SK-N-SH treated with all-trans-retinoic acid at 6 μM for 48 hours (cell line): ENCODE data around the gene PLD2.

ENCODE experiments used
- ATAC-seq: fragments of 200-7000 bp; cut with Tn5 transposase; 3 replicates; pipeline ENCODE4 v1.9.1; 2020; ENCODE audit warnings: mild to moderate bottlenecking, moderate library complexity
- ARNTL ChIP-seq: fragments of 450-650 bp; formaldehyde crosslinking; IDR thresholded peaks from 2 replicates; pipeline ENCODE4 v1.5.0; 2020; ENCODE audit warnings: low read depth, mild to moderate bottlenecking, moderate library complexity, borderline replicate concordance
- BACH2 ChIP-seq: fragments of 250-450 bp; sonication (Bioruptor Pico); IDR thresholded peaks from 2 replicates; pipeline ENCODE4 v1.9.0; 2021; ENCODE audit warnings: mild to moderate bottlenecking, borderline replicate concordance
- CREB5 ChIP-seq: fragments of 250-450 bp; sonication (Bioruptor Pico); IDR thresholded peaks from 2 replicates; pipeline ENCODE4 v1.5.1; 2020; ENCODE audit warnings: low read depth, mild to moderate bottlenecking, moderate library complexity
- CSDC2 ChIP-seq: fragments of 250-450 bp; sonication (Bioruptor Pico); IDR thresholded peaks from 2 replicates; pipeline ENCODE4 v1.5.0; 2020; ENCODE audit warnings: mild to moderate bottlenecking, moderate library complexity
- CSRNP3 ChIP-seq: fragments of 250-450 bp; sonication (Bioruptor Pico); IDR thresholded peaks from 2 replicates; pipeline ENCODE4 v1.5.1; 2021; ENCODE audit warnings: mild to moderate bottlenecking, moderate library complexity
- ESRRG ChIP-seq: fragments of 250-450 bp; sonication (Bioruptor Pico); IDR thresholded peaks from 2 replicates; pipeline ENCODE4 v1.6.1; 2021; ENCODE audit warnings: mild to moderate bottlenecking
- ISL1 ChIP-seq: fragments of 250-450 bp; sonication (Bioruptor Pico); IDR thresholded peaks from 2 replicates; pipeline ENCODE4 v2.1.2; 2022; ENCODE audit warnings: mild to moderate bottlenecking, moderate library complexity
- OSR1 ChIP-seq: fragments of 250-450 bp; sonication (Bioruptor Pico); IDR thresholded peaks from 2 replicates; pipeline ENCODE4 v1.8.0; 2022; ENCODE audit warnings: moderate library complexity, mild to moderate bottlenecking, inconsistent platforms
- POU6F1 ChIP-seq: fragments of 250-450 bp; sonication (Bioruptor Pico); IDR thresholded peaks from 2 replicates; pipeline ENCODE4 v1.8.0; 2021; ENCODE audit warnings: low read depth, mild to moderate bottlenecking, moderate library complexity, borderline replicate concordance
- PPARA ChIP-seq: fragments of 250-450 bp; sonication (Bioruptor Pico); IDR thresholded peaks from 2 replicates; pipeline ENCODE4 v1.5.0; 2020; ENCODE audit warnings: mild to moderate bottlenecking, borderline replicate concordance
- RARB ChIP-seq: fragments of 250-450 bp; sonication (Bioruptor Pico); IDR thresholded peaks from 2 replicates; pipeline ENCODE4 v1.8.0; 2021; ENCODE audit warnings: mild to moderate bottlenecking, moderate library complexity
- TCF4 ChIP-seq: fragments of 250-450 bp; sonication (Bioruptor Pico); IDR thresholded peaks from 2 replicates; pipeline ENCODE4 v1.8.0; 2021; ENCODE audit warnings: mild to moderate bottlenecking, moderate library complexity, borderline replicate concordance
- TOX ChIP-seq: fragments of 250-450 bp; sonication (Bioruptor Pico); IDR thresholded peaks from 2 replicates; pipeline ENCODE4 v1.8.0; 2021; ENCODE audit warnings: mild to moderate bottlenecking, moderate library complexity, borderline replicate concordance
- TSHZ2 ChIP-seq: fragments of 250-450 bp; sonication (Bioruptor Pico); IDR thresholded peaks from 2 replicates; pipeline ENCODE4 v1.5.0; 2020; ENCODE audit warnings: mild to moderate bottlenecking, moderate library complexity
- ZC3H10 ChIP-seq: fragments of 250-450 bp; sonication (Bioruptor Pico); IDR thresholded peaks from 2 replicates; pipeline ENCODE4 v1.5.1; 2021; ENCODE audit warnings: mild to moderate bottlenecking, moderate library complexity
- ZFP3 ChIP-seq: fragments of 250-450 bp; sonication (Bioruptor Pico); IDR thresholded peaks from 2 replicates; pipeline ENCODE4 v1.5.0; 2020; ENCODE audit warnings: mild to moderate bottlenecking, moderate library complexity
- ZFP30 ChIP-seq: fragments of 450-650 bp; formaldehyde crosslinking; IDR thresholded peaks from 2 replicates; pipeline ENCODE4 v1.5.0; 2022; ENCODE audit warnings: mild to moderate bottlenecking, moderate library complexity
- ZNF565 ChIP-seq: fragments of 450-650 bp; formaldehyde crosslinking; conservative IDR thresholded peaks from 2 replicates; pipeline ENCODE4 v1.5.0; 2020; ENCODE audit warnings: low read depth, mild to moderate bottlenecking, moderate library complexity
- ZNF70 ChIP-seq: fragments of 450-650 bp; formaldehyde crosslinking; IDR thresholded peaks from 2 replicates; pipeline ENCODE4 v1.5.0; 2020; ENCODE audit warnings: mild to moderate bottlenecking, moderate library complexity
- ZNF8 ChIP-seq: fragments of 450-650 bp; formaldehyde crosslinking; IDR thresholded peaks from 2 replicates; pipeline ENCODE4 v1.5.0; 2020; ENCODE audit warnings: mild to moderate bottlenecking, moderate library complexity

Gene PLD2

GRCh38 chr17:4790705-4791088 lies 16.3 kb upstream of the PLD2 start:
- no peak for ATAC-seq
- TF ChIP-seq CSDC2 (CRISPR knock-in tag) (no peak), ESRRG (CRISPR knock-in tag) (no peak), CREB5 (CRISPR knock-in tag) (no peak), TSHZ2 (CRISPR knock-in tag) (no peak), ZFP30 (CRISPR knock-in tag) (no peak), ZNF565 (CRISPR knock-in tag) (no peak), ISL1 (CRISPR knock-in tag) (no peak), PPARA (no peak), BACH2 (CRISPR knock-in tag) (no peak), OSR1 (CRISPR knock-in tag) (no peak), POU6F1 (CRISPR knock-in tag) (no peak), RARB (CRISPR knock-in tag) (no peak), TCF4 (CRISPR knock-in tag) (no peak), ZNF70 (CRISPR knock-in tag) (no peak), ZC3H10 (CRISPR knock-in tag) (no peak), ZNF8 (no peak), CSRNP3 (CRISPR knock-in tag) (no peak), ZFP3 (CRISPR knock-in tag) (no peak), ARNTL (CRISPR knock-in tag) (no peak)

GRCh38 chr17:4795168-4795567 lies 11.8 kb upstream of the PLD2 start:
- ATAC-seq: no peak
- TF ChIP-seq TSHZ2 (CRISPR knock-in tag) (no peak), ARNTL (CRISPR knock-in tag) (no peak), BACH2 (CRISPR knock-in tag) (no peak), ZFP30 (CRISPR knock-in tag) (no peak)

- TF ChIP-seq TOX (CRISPR knock-in tag) (no peak), ZNF70 (CRISPR knock-in tag) (no peak)
- peak; percentile 96 for ATAC-seq
These were observed 10.4 kb upstream of the PLD2 start for GRCh38 chr17:4796552-4796920.
